H9 (cell line): Measurements from ENCODE around the gene MYO1D. TPM values are rescaled to one million over a fixed set of nuclear protein-coding genes. Genes with fewer than 3 reads are reported as not detected.
"Not testable (repeated sequence)": the region's sequence is repeated elsewhere in the genome, so short reads cannot be mapped to it uniquely, and the experiment has no call there.

Source experiments
- DNase-seq: peaks from one replicate; pipeline ENCODE4 v3.0.0-alpha.2; 2017
- H2AFZ ChIP-seq: one replicate; pipeline ENCODE4 v1.6.1; 2013; ENCODE audit warnings: mild to moderate bottlenecking, low read length, control low read depth, moderate library complexity
- H2AK5ac ChIP-seq: 2 replicates; pipeline ENCODE4 v1.6.1; 2013; ENCODE audit warnings: low read length, control low read depth, mixed read lengths; ENCODE audit not compliant: insufficient read length
- H2BK120ac ChIP-seq: one replicate; pipeline ENCODE4 v1.6.1; 2013; ENCODE audit warnings: low read depth, mild to moderate bottlenecking, low read length, control low read depth, inconsistent platforms; ENCODE audit not compliant: poor library complexity, severe bottlenecking
- H2BK12ac ChIP-seq: 2 replicates; pipeline ENCODE4 v1.6.1; 2013; ENCODE audit warnings: low read length, control low read depth, mixed read lengths, low read depth; ENCODE audit not compliant: insufficient read length
- H2BK15ac ChIP-seq: 2 replicates; pipeline ENCODE4 v1.6.1; 2013; ENCODE audit warnings: low read depth, low read length, control low read depth
- H2BK20ac ChIP-seq: one replicate; pipeline ENCODE4 v1.6.1; 2013; ENCODE audit warnings: low read depth, mild to moderate bottlenecking, low read length, control low read depth, inconsistent platforms; ENCODE audit not compliant: poor library complexity, severe bottlenecking
- H2BK5ac ChIP-seq: 2 replicates; pipeline ENCODE4 v1.6.1; 2013; ENCODE audit warnings: low read length, control low read depth, mixed read lengths; ENCODE audit not compliant: insufficient read length
- H3K14ac ChIP-seq: 2 replicates; pipeline ENCODE4 v1.6.1; 2013; ENCODE audit warnings: low read length, control low read depth; ENCODE audit not compliant: insufficient read depth
- H3K18ac ChIP-seq: 2 replicates; pipeline ENCODE4 v1.6.1; 2013; ENCODE audit warnings: low read depth, mild to moderate bottlenecking, mixed read lengths, low read length, control low read depth; ENCODE audit not compliant: insufficient read length
- H3K23ac ChIP-seq: 2 replicates; pipeline ENCODE4 v1.6.1; 2013; ENCODE audit warnings: low read length, control low read depth, mixed read lengths, low read depth; ENCODE audit not compliant: insufficient read length
- H3K23me2 ChIP-seq: 2 replicates; pipeline ENCODE4 v1.6.1; 2013; ENCODE audit warnings: low read depth, mild to moderate bottlenecking, mixed read lengths, low read length, control low read depth; ENCODE audit not compliant: insufficient read length, poor library complexity, severe bottlenecking
- H3K27ac ChIP-seq: 2 replicates; pipeline ENCODE4 v1.5.1; 2013; ENCODE audit warnings: low read length, control low read depth, mixed read lengths, low read depth; ENCODE audit not compliant: insufficient read length
- H3K27me3 ChIP-seq: 2 replicates; pipeline ENCODE4 v1.6.1; 2013; ENCODE audit warnings: low read length, control low read depth, inconsistent platforms; ENCODE audit not compliant: insufficient read depth
- H3K4ac ChIP-seq: 2 replicates; pipeline ENCODE4 v1.6.1; 2013; ENCODE audit warnings: low read depth, mild to moderate bottlenecking, control low read depth, inconsistent platforms, low read length, moderate library complexity
- H3K4me1 ChIP-seq: 2 replicates; pipeline ENCODE4 v1.6.1; 2013; ENCODE audit warnings: low read length, control low read depth, inconsistent platforms; ENCODE audit not compliant: insufficient read depth
- H3K4me2 ChIP-seq: 2 replicates; pipeline ENCODE4 v1.6.1; 2013; ENCODE audit warnings: low read length, control low read depth, mixed read lengths; ENCODE audit not compliant: insufficient read length, insufficient read depth
- H3K56ac ChIP-seq: 2 replicates; pipeline ENCODE4 v1.6.1; 2013; ENCODE audit warnings: low read depth, mild to moderate bottlenecking, mixed read lengths, low read length, control low read depth; ENCODE audit not compliant: insufficient read length
- H3K79me1 ChIP-seq: 2 replicates; pipeline ENCODE4 v1.6.1; 2013; ENCODE audit warnings: low read depth, mild to moderate bottlenecking, moderate library complexity, low read length, control low read depth, inconsistent platforms; ENCODE audit not compliant: insufficient read depth, poor library complexity, severe bottlenecking
- H3K79me2 ChIP-seq: 2 replicates; pipeline ENCODE4 v1.6.1; 2013; ENCODE audit warnings: low read length, control low read depth, inconsistent platforms; ENCODE audit not compliant: insufficient read depth
- H3K9ac ChIP-seq: 2 replicates; pipeline ENCODE4 v1.6.1; 2013; ENCODE audit warnings: low read length, control low read depth, mixed read lengths; ENCODE audit not compliant: insufficient read length; ENCODE audit errors: extremely low read depth
- H3K9me3 ChIP-seq: one replicate; pipeline ENCODE4 v1.6.1; 2013; ENCODE audit warnings: low read depth, low read length, inconsistent platforms; ENCODE audit not compliant: control insufficient read depth
- H3T11ph ChIP-seq: one replicate; pipeline ENCODE4 v1.6.1; 2013; ENCODE audit warnings: mild to moderate bottlenecking, low read length, control low read depth, inconsistent platforms
- H4K20me1 ChIP-seq: one replicate; pipeline ENCODE4 v1.6.1; 2013; ENCODE audit not compliant: control insufficient read depth, insufficient read length, insufficient read depth
- H4K5ac ChIP-seq: 2 replicates; pipeline ENCODE4 v1.6.1; 2013; ENCODE audit warnings: low read depth, mild to moderate bottlenecking, mixed read lengths, low read length, control low read depth; ENCODE audit not compliant: insufficient read length
- H4K8ac ChIP-seq: replicated peaks from 2 replicates; pipeline ENCODE4 v1.6.1; 2013; ENCODE audit warnings: low read length, control low read depth, mixed read lengths, low read depth; ENCODE audit not compliant: insufficient read length
- H4K91ac ChIP-seq: 2 replicates; pipeline ENCODE4 v1.6.1; 2013; ENCODE audit warnings: low read depth, mild to moderate bottlenecking, moderate library complexity, mixed read lengths, low read length, control low read depth; ENCODE audit not compliant: insufficient read length
- H3K27ac Mint-ChIP-seq, 3 experiments: 2 replicates in 2 of 3; 3 replicates in 1 of 3; pipeline ENCODE4 v1.8.0; 2020 to 2021; ENCODE audit warnings: mixed read lengths in 3 of 3, mild to moderate bottlenecking in 1 of 3, moderate library complexity in 1 of 3
- H3K27me3 Mint-ChIP-seq: 2 replicates; pipeline ENCODE4 v1.8.0; 2021; ENCODE audit warnings: low read depth, mild to moderate bottlenecking, moderate library complexity, mixed read lengths
- H3K36me3 Mint-ChIP-seq, 3 experiments: 2 replicates in 2 of 3; 3 replicates in 1 of 3; pipeline ENCODE4 v1.8.0; 2020 to 2021; ENCODE audit warnings: low read depth in 3 of 3, mixed read lengths in 3 of 3; ENCODE audit not compliant: insufficient read depth in 1 of 3
- H3K4me1 Mint-ChIP-seq, 2 experiments: 2 replicates each; pipeline ENCODE4 v1.8.0; 2020; ENCODE audit warnings: mixed read lengths in 2 of 2
- H3K4me3 Mint-ChIP-seq, 2 experiments: 2 replicates in 1 of 2; 3 replicates in 1 of 2; pipeline ENCODE4 v1.8.0; 2020 to 2021; ENCODE audit warnings: mild to moderate bottlenecking in 2 of 2, mixed read lengths in 2 of 2, moderate library complexity in 1 of 2
- H3K9me3 Mint-ChIP-seq, 2 experiments: 2 replicates in 1 of 2; 3 replicates in 1 of 2; pipeline ENCODE4 v1.8.0; 2020; ENCODE audit warnings: mild to moderate bottlenecking in 2 of 2, mixed read lengths in 2 of 2, moderate library complexity in 1 of 2
- WGBS: extraction: QIAGEN DNeasy Blood & Tissue Kit; methylation state at CpG from one replicate; pipeline ENCODE4 v1.1.7; 2013; ENCODE audit warnings: missing lambda C conversion rate, low lambda C conversion rate, mixed read lengths; ENCODE audit not compliant: insufficient read length; ENCODE audit errors: extremely low coverage; 5-methylcytosine and 5-hydroxymethylcytosine counted together
- total RNA-seq: library from RNA; stranded (reverse); gene quantifications from 2 replicates; pipeline ENCODE4 v1.2.1, GENCODE V29; 2021
- TF ChIP-seq, protein P1 (sequence below): fragments of 200-600 bp; sonication (generic); conservative IDR thresholded peaks from 3 replicates; pipeline ENCODE4 v1.8.0; 2021; ENCODE audit warnings: antibody characterized with exemption, mild to moderate bottlenecking

Gene MYO1D
- total RNA-seq, 1 experiment from 2014 or later: 19.0 TPM

DNA sequence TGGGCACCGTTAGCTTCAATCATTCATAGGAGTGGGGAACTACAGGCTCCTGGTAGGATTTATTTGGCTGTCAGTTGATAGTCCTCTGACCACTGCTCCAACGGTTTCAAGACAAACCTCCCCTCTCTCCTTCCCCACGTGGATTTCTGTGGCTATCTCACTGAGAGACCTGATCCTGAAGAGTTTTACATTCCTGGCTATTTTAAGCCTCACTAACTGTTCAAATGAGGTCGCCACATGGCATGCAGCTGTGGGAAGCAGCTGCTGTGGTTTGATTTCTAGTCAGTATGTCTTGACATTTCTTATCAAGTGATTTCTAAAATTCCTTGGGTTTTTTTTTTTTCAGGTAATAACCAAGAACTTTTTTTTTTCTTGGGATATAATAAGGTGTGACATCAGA is 351.8 kb downstream of the MYO1D start:
- Histone ChIP-seq H3K27ac (no peak overlapping the region), H2AFZ (no peak overlapping the region), H4K91ac (no peak overlapping the region), H3K27me3 (no peaks in the 10 kb centered on the region), H3K23me2 (no peaks in the 10 kb centered on the region), H4K8ac (no peak overlapping the region), H3K79me1 (no peaks in the 10 kb centered on the region), H3K4me2 (no peak overlapping the region), H4K5ac (no peak overlapping the region), H3K56ac (no peak overlapping the region), H3K9me3 (no peaks in the 10 kb centered on the region), H3K23ac (no peak overlapping the region), H2BK20ac (no peak overlapping the region), H3K18ac (no peak overlapping the region), H3T11ph (no peak overlapping the region), H3K4me1 (peaks cover 14% of the 10 kb centered on the region; the same call in 1 of the 2 replicates), H3K79me2 (no peaks in the 10 kb centered on the region), H4K20me1 (no peaks in the 10 kb centered on the region), H2BK120ac (no peak overlapping the region), H2AK5ac (no peak overlapping the region), H3K9ac (no peak overlapping the region), H3K4ac (no peak overlapping the region), H2BK12ac (no peak overlapping the region), H2BK15ac (no peak overlapping the region), H3K14ac (no peak overlapping the region), H2BK5ac (no peak overlapping the region)
- no peaks in the 10 kb centered on the region for H3K36me3 Mint-ChIP-seq
- H3K4me3 Mint-ChIP-seq: no peak overlapping the region
- TF ChIP-seq, protein P1, sequence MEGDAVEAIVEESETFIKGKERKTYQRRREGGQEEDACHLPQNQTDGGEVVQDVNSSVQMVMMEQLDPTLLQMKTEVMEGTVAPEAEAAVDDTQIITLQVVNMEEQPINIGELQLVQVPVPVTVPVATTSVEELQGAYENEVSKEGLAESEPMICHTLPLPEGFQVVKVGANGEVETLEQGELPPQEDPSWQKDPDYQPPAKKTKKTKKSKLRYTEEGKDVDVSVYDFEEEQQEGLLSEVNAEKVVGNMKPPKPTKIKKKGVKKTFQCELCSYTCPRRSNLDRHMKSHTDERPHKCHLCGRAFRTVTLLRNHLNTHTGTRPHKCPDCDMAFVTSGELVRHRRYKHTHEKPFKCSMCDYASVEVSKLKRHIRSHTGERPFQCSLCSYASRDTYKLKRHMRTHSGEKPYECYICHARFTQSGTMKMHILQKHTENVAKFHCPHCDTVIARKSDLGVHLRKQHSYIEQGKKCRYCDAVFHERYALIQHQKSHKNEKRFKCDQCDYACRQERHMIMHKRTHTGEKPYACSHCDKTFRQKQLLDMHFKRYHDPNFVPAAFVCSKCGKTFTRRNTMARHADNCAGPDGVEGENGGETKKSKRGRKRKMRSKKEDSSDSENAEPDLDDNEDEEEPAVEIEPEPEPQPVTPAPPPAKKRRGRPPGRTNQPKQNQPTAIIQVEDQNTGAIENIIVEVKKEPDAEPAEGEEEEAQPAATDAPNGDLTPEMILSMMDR: no peak
- no peaks in the 10 kb centered on the region for H3K27me3 Mint-ChIP-seq
- no peak overlapping the region for H3K27ac Mint-ChIP-seq
- H3K4me1 Mint-ChIP-seq: peaks cover 31 to 36% of the 10 kb centered on the region in 2 experiments
- no CpG with 5 or more reads among the region's 4 CpGs for WGBS
- DNase-seq: no peak
- no peaks in the 10 kb centered on the region for H3K9me3 Mint-ChIP-seq

DNA sequence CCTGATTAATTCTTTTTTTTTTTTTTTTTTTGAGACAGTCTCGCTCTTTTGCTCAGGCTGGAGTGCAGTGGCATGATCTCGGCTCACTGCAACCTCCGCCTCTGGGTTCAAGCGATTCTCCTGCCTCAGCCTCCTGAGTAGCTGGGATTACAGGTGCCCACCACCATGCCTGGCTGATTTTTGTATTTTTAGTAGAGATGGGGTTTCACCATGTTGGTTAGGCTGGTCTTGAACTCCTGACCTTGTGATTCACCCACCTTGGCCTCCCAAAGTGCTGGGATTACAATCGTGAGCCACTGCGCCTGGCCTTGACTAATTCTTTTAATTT is 352.4 kb downstream of the MYO1D start:
- not testable (repeated sequence) for H3T11ph ChIP-seq, H4K20me1 ChIP-seq, DNase-seq, H2AK5ac ChIP-seq, H3K36me3 Mint-ChIP-seq, H4K5ac ChIP-seq, H3K9me3 ChIP-seq, H3K27me3 ChIP-seq, H2BK12ac ChIP-seq, H3K14ac ChIP-seq, H2BK15ac ChIP-seq, H3K9ac ChIP-seq, H2BK120ac ChIP-seq, H3K23ac ChIP-seq, H2AFZ ChIP-seq, H3K79me1 ChIP-seq, H2BK20ac ChIP-seq, H3K18ac ChIP-seq, H3K27ac Mint-ChIP-seq, H3K27me3 Mint-ChIP-seq, H3K23me2 ChIP-seq, H4K91ac ChIP-seq, H3K9me3 Mint-ChIP-seq, H2BK5ac ChIP-seq, H3K4me2 ChIP-seq, H3K4ac ChIP-seq, H3K79me2 ChIP-seq, H3K56ac ChIP-seq, H4K8ac ChIP-seq, H3K4me3 Mint-ChIP-seq, H3K27ac ChIP-seq
- H3K4me1 Mint-ChIP-seq: peaks cover 33 to 38% of the 10 kb centered on the region in 2 experiments
- no CpG with 5 or more reads among the region's 6 CpGs for WGBS
- H3K4me1 ChIP-seq: peaks cover 14% of the 10 kb centered on the region; the same call in 1 of the 2 replicates
